H1 (cell line): ENCODE data around the gene GZF1. TPM values are rescaled to one million over a fixed set of nuclear protein-coding genes. Genes with fewer than 3 reads are reported as not detected.

Source experiments
- CTCF ChIA-PET: fragments of 300-600 bp; sonication (Branson Sonifier 250); formaldehyde crosslinking; loops from one replicate; lab custom pipeline; 2021; ENCODE audit not compliant: partially characterized antibody; lab: Charles Lee
- POLR2A ChIA-PET: fragments of 300-600 bp; sonication (Branson Sonifier 250); formaldehyde crosslinking; loops from one replicate; lab custom pipeline; 2021; ENCODE audit warnings: inconsistent platforms; ENCODE audit not compliant: partially characterized antibody; lab: Charles Lee
- DNase-seq, 2 experiments: peaks; one replicate each; pipeline versions ENCODE4 v3.0.0 to v3.0.0-alpha.2; 2010 to 2022; ENCODE audit warnings: low spot score in 2 of 2, low read depth in 1 of 2, mixed read lengths in 1 of 2
- FAIRE-seq: peaks from 2 replicates; lab custom pipeline; 2011; peaks lifted over from hg19 to GRCh38; lab: Jason Lieb, UNC
- H2AFZ ChIP-seq: 2 replicates; pipeline ENCODE4 v1.8.1; 2012; ENCODE audit warnings: low read length, inconsistent platforms
- H2AK5ac ChIP-seq: 2 replicates; pipeline ENCODE4 v1.6.1; 2013; ENCODE audit warnings: low read depth, low read length
- H2BK120ac ChIP-seq: replicated peaks from 2 replicates; pipeline ENCODE3; 2013; ENCODE audit warnings: low read depth, low read length, inconsistent platforms
- H2BK12ac ChIP-seq: 2 replicates; pipeline ENCODE4 v1.6.1; 2013; ENCODE audit warnings: low read depth, low read length
- H2BK15ac ChIP-seq: 2 replicates; pipeline ENCODE4 v1.6.1; 2013; ENCODE audit warnings: low read length
- H2BK20ac ChIP-seq: 2 replicates; pipeline ENCODE4 v1.6.1; 2013; ENCODE audit warnings: low read length
- H2BK5ac ChIP-seq: 2 replicates; pipeline ENCODE4 v1.6.1; 2013; ENCODE audit warnings: low read depth, low read length
- H3K14ac ChIP-seq: 2 replicates; pipeline ENCODE4 v1.6.1; 2013; ENCODE audit warnings: inconsistent platforms; ENCODE audit not compliant: insufficient read length
- H3K18ac ChIP-seq: 2 replicates; pipeline ENCODE4 v1.6.1; 2013; ENCODE audit warnings: low read length; ENCODE audit errors: extremely low read depth
- H3K23ac ChIP-seq: 2 replicates; pipeline ENCODE4 v1.6.1; 2013; ENCODE audit warnings: inconsistent platforms; ENCODE audit not compliant: insufficient read length
- H3K23me2 ChIP-seq: 2 replicates; pipeline ENCODE4 v1.6.1; 2013; ENCODE audit warnings: low read depth, low read length
- H3K27ac ChIP-seq: 2 replicates; pipeline ENCODE4 v1.6.1; 2011; ENCODE audit warnings: low read depth, low read length, inconsistent platforms
- H3K27me3 ChIP-seq, 4 experiments: replicated peaks in 1 of 4; 1 replicate in 1 of 4; 2 replicates in 3 of 4; pipeline versions ENCODE4 v1.6.1 to v1.8.1; 2011 to 2013; ENCODE audit warnings: low read length in 3 of 4, mild to moderate bottlenecking in 3 of 4, inconsistent platforms in 2 of 4, mixed read lengths in 2 of 4, moderate library complexity in 1 of 4; ENCODE audit not compliant: control insufficient read depth in 3 of 4, insufficient read depth in 3 of 4; ENCODE audit errors: extremely low read depth in 1 of 4
- H3K36me3 ChIP-seq, 4 experiments: 2 replicates each; pipeline versions ENCODE4 v1.6.1 to v1.8.1; 2011 to 2013; ENCODE audit warnings: mild to moderate bottlenecking in 4 of 4, low read length in 3 of 4, moderate library complexity in 2 of 4, control low read depth in 1 of 4, inconsistent platforms in 1 of 4; ENCODE audit not compliant: insufficient read depth in 4 of 4, control insufficient read depth in 2 of 4
- H3K4ac ChIP-seq: replicated peaks from 2 replicates; pipeline ENCODE3; 2013; ENCODE audit warnings: low read length, low read depth, mixed read lengths, inconsistent platforms; ENCODE audit not compliant: insufficient read length
- H3K4me1 ChIP-seq, 4 experiments: replicated peaks in 1 of 4; 1 replicate in 1 of 4; 2 replicates in 3 of 4; pipeline versions ENCODE4 v1.6.1 to v1.8.1; 2011 to 2013; ENCODE audit warnings: low read length in 3 of 4, inconsistent platforms in 2 of 4, mixed read lengths in 1 of 4; ENCODE audit not compliant: insufficient read depth in 4 of 4, control insufficient read depth in 3 of 4
- H3K4me2 ChIP-seq, 2 experiments: 2 replicates each; pipeline versions ENCODE4 v1.6.1 to v1.8.1; 2011 to 2013; ENCODE audit warnings: low read depth in 2 of 2, low read length in 2 of 2, control low read depth in 1 of 2, inconsistent platforms in 1 of 2, mild to moderate bottlenecking in 1 of 2; ENCODE audit not compliant: insufficient read depth in 1 of 2
- H3K4me3 ChIP-seq, 4 experiments: fragments of 200-600, 300-600 bp in 1 of 4; sonication (generic), shearing (Covaris generic), sonication (Bioruptor Twin) in 1 of 4; 2 replicates each; pipeline versions ENCODE4 v1.5.1 to v1.8.1; 2011 to 2016; ENCODE audit warnings: low read length in 4 of 4, low read depth in 3 of 4, control low read depth in 2 of 4, inconsistent platforms in 2 of 4, mild to moderate bottlenecking in 2 of 4, mixed read lengths in 1 of 4, moderate library complexity in 1 of 4; ENCODE audit not compliant: insufficient read depth in 2 of 4; ENCODE audit errors: extremely low read depth in 1 of 4
- H3K56ac ChIP-seq: replicated peaks from 2 replicates; pipeline ENCODE3; 2013; ENCODE audit warnings: low read depth, mild to moderate bottlenecking, mixed read lengths, low read length, inconsistent platforms; ENCODE audit not compliant: insufficient read length
- H3K79me1 ChIP-seq: 2 replicates; pipeline ENCODE4 v1.6.1; 2013; ENCODE audit warnings: low read depth, low read length, control low read depth
- H3K79me2 ChIP-seq, 2 experiments: 2 replicates each; pipeline versions ENCODE4 v1.6.1 to v1.8.1; 2012 to 2013; ENCODE audit warnings: low read length in 2 of 2, mild to moderate bottlenecking in 2 of 2, inconsistent platforms in 1 of 2; ENCODE audit not compliant: insufficient read depth in 2 of 2, control insufficient read depth in 1 of 2
- H3K9ac ChIP-seq, 4 experiments: replicated peaks in 1 of 4; 1 replicate in 1 of 4; 2 replicates in 3 of 4; pipeline versions ENCODE4 v1.6.1 to v1.8.1; 2011 to 2013; ENCODE audit warnings: low read depth in 3 of 4, low read length in 3 of 4, control low read depth in 2 of 4, mild to moderate bottlenecking in 2 of 4, moderate library complexity in 2 of 4, inconsistent platforms in 1 of 4; ENCODE audit errors: extremely low read depth in 1 of 4
- H3K9me3 ChIP-seq, 2 experiments: 2 replicates each; pipeline versions ENCODE4 v1.6.1 to v1.8.1; 2012 to 2013; ENCODE audit warnings: mild to moderate bottlenecking in 2 of 2, moderate library complexity in 2 of 2, control low read depth in 1 of 2, inconsistent platforms in 1 of 2, low read depth in 1 of 2, low read length in 1 of 2, mixed read lengths in 1 of 2; ENCODE audit not compliant: insufficient read depth in 2 of 2
- H4K20me1 ChIP-seq, 2 experiments: replicated peaks in 1 of 2; 2 replicates each; pipeline versions ENCODE3 to v1.8.1; 2011 to 2013; ENCODE audit warnings: inconsistent platforms in 2 of 2, low read length in 2 of 2, mild to moderate bottlenecking in 1 of 2; ENCODE audit not compliant: insufficient read depth in 2 of 2, control insufficient read depth in 1 of 2
- H4K5ac ChIP-seq: 2 replicates; pipeline ENCODE4 v1.6.1; 2013; ENCODE audit warnings: low read length, low read depth, mixed read lengths, inconsistent platforms; ENCODE audit not compliant: insufficient read length
- H4K8ac ChIP-seq: 2 replicates; pipeline ENCODE4 v1.8.0; 2013; ENCODE audit warnings: mild to moderate bottlenecking, moderate library complexity, low read length, inconsistent platforms; ENCODE audit not compliant: insufficient read depth; ENCODE audit errors: extremely low read depth
- H4K91ac ChIP-seq: replicated peaks from 2 replicates; pipeline ENCODE3; 2013; ENCODE audit warnings: low read length, mixed read lengths, inconsistent platforms; ENCODE audit not compliant: insufficient read length
- ASH2L ChIP-seq: fragments of 200-600, 300-600 bp; sonication (generic); IDR thresholded peaks from one replicate; pipeline ENCODE4 v1.7.1; 2017; ENCODE audit warnings: low read length
- BCL11A ChIP-seq, 2 experiments: IDR thresholded peaks; one replicate each; pipeline ENCODE4 v1.6.1; 2011; ENCODE audit warnings: low read depth in 2 of 2, low read length in 2 of 2, mild to moderate bottlenecking in 2 of 2
- FOSL1 ChIP-seq: IDR thresholded peaks from 2 replicates; pipeline ENCODE4 v1.6.1; 2011; ENCODE audit warnings: mild to moderate bottlenecking, low read depth, low read length, moderate library complexity; ENCODE audit not compliant: insufficient read depth
- GTF2F1 ChIP-seq: IDR thresholded peaks from 2 replicates; pipeline ENCODE4 v1.6.1; 2012; ENCODE audit warnings: low read depth, low read length, improper control_type of control experiment, borderline replicate concordance
- POU5F1 ChIP-seq: IDR thresholded peaks from 2 replicates; pipeline ENCODE4 v1.6.1; 2011; ENCODE audit warnings: low read depth, mild to moderate bottlenecking, low read length, moderate library complexity
- RBBP5 ChIP-seq: IDR thresholded peaks from 2 replicates; pipeline ENCODE4 v1.7.1; 2012; ENCODE audit warnings: low read depth, mild to moderate bottlenecking, inconsistent platforms, low read length, moderate library complexity, borderline replicate concordance
- RFX5 ChIP-seq: IDR thresholded peaks from 2 replicates; pipeline ENCODE4 v1.6.1; 2011; ENCODE audit warnings: low read depth, low read length, improper control_type of control experiment, borderline replicate concordance
- SIRT6 ChIP-seq: IDR thresholded peaks from one replicate; pipeline ENCODE4 v1.7.1; 2012; ENCODE audit warnings: low read length, inconsistent platforms
- SIX5 ChIP-seq: IDR thresholded peaks from 2 replicates; pipeline ENCODE4 v1.6.1; 2011; ENCODE audit warnings: mild to moderate bottlenecking, low read depth, low read length
- SP1 ChIP-seq: IDR thresholded peaks from 2 replicates; pipeline ENCODE4 v1.6.1; 2011; ENCODE audit warnings: low read depth, low read length
- TBP ChIP-seq: IDR thresholded peaks from 2 replicates; pipeline ENCODE4 v1.6.1; 2011; ENCODE audit warnings: low read depth, low read length, improper control_type of control experiment
- TCF12 ChIP-seq: IDR thresholded peaks from 2 replicates; pipeline ENCODE4 v1.6.1; 2011; ENCODE audit warnings: low read depth, mild to moderate bottlenecking, low read length
- WGBS, 2 experiments: shearing (Covaris generic) in 1 of 2; methylation state at CpG; one replicate each; pipeline versions ENCODE4 v1.1.6 to v1.1.7; 2013 to 2015; ENCODE audit warnings: low lambda C conversion rate in 2 of 2, mixed read lengths in 2 of 2, inconsistent platforms in 1 of 2, low coverage in 1 of 2, missing lambda C conversion rate in 1 of 2; ENCODE audit not compliant: insufficient replicate concordance in 2 of 2, insufficient coverage in 1 of 2, insufficient read length in 1 of 2; ENCODE audit errors: extremely low coverage in 1 of 2, missing lambda C conversion rate in 1 of 2; 5-methylcytosine and 5-hydroxymethylcytosine counted together
- polyA plus RNA-seq, 7 experiments: library from polyadenylated mRNA; depleted of rRNA in 3 of 7; stranded (reverse) in 5 of 7; unstranded in 2 of 7; fragments of >200 nt in 5 of 7; fragments of 200-250 nt in 2 of 7; gene quantifications; 1 replicate in 5 of 7; 2 replicates in 1 of 7; 4 replicates in 1 of 7; pipeline versions ENCODE4 v1.2.1 to v1.2.3, GENCODE V29; 2011 to 2013; ENCODE audit warnings: missing spikeins in 2 of 7, mixed read lengths in 2 of 7
- total RNA-seq: library from RNA; stranded (reverse); fragmentation: NEBNext Ultra II Directional; extraction: Animal tissue kit (Norgen Biotek cat#: 25700); gene quantifications from 2 replicates; pipeline ENCODE4 v1.2.1, GENCODE V29; 2021
- TF ChIP-seq, protein P1 (sequence below): IDR thresholded peaks from 2 replicates; pipeline ENCODE4 v1.6.1; 2012; ENCODE audit warnings: inconsistent platforms

The GZF1 gene
- total and polyA plus RNA-seq, 2 of the 8 experiments (the other 6 are each of a cell fraction or from before 2014, with no cell fraction given): 8.2 to 11.9 TPM

DNA sequence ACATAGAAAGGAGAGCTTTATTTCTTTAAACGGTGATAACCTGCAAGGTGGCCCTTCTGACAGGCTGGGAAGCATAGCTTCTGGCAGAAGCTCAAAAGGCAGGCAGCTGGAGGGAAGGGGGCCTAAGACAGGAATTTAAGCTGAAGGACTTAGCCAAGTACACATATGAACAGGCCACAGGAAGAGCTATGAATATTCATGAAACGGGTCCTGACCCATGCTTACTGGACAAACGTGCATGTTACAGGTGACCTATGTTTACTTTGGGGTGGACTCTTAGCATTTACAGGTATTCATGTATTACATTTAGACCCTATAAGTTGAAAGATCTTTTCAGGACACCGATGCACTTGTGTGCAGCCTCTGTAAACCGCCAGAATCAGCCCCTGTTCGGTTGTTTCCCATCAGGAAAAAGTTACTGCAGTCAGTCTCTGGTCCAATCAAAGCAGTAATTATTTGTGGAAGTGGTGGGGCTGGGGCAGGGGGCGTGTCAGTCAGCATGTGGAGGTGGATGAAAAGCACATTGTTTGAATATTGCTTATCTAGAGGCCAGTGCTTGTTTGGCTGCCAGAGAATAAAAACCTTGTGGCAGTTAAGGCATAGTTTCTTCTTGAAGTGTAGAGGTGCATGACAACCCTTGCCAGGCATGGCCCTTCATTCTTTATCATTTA is 2.9 kb upstream of the GZF1 start:
- Histone ChIP-seq H4K20me1 (peaks cover 8% of the 10 kb centered on the region in 2 experiments), H2AK5ac (no peak overlapping the region), H4K91ac (peak overlapping the region; percentile 6), H3K79me1 (peaks cover 7% of the 10 kb centered on the region; the same call in 1 of the 2 replicates), H3K14ac (no peak overlapping the region), H3K18ac (no peak overlapping the region), H3K4ac (no peak overlapping the region), H4K5ac (no peak overlapping the region), H2AFZ (no peak overlapping the region), H3K9me3 (no peaks in the 10 kb centered on the region), H2BK5ac (no peak overlapping the region), H4K8ac (no peak overlapping the region), H2BK15ac (no peak overlapping the region), H3K4me2 (peak overlapping the region in 1 of 2 experiments; percentile 98; a peak in 1 of 4 replicates), H3K4me3 (no peak overlapping the region), H3K27me3 (no peaks in the 10 kb centered on the region), H3K79me2 (peaks cover 0 to 15% of the 10 kb centered on the region in 2 experiments; a peak in 3 of 4 replicates), H2BK20ac (no peak overlapping the region), H2BK12ac (no peak overlapping the region), H3K4me1 (peaks cover 5 to 16% (median 10%) of the 10 kb centered on the region in 4 experiments; a peak in 6 of 7 replicates), H3K27ac (no peak overlapping the region), H3K9ac (no peak overlapping the region), H3K23me2 (peaks cover 15% of the 10 kb centered on the region; the same call in 1 of the 2 replicates), H2BK120ac (no peak overlapping the region), H3K56ac (no peak overlapping the region), H3K23ac (no peak overlapping the region), H3K36me3 (peaks cover 0 to 8% (median 8%) of the 10 kb centered on the region in 4 experiments; a peak in 6 of 8 replicates)
- FAIRE-seq (no peak), DNase-seq (no peak)
- 79% methylated on average over 7 of the region's 7 CpGs; no CpG with 5 or more reads in 1 of the 2 experiments for WGBS, 2 experiments
- ChIA-PET POLR2A (interaction anchor here (1.3 to 1.6 kb wide), 3 partner anchors 8 to 20 kb away, joined by 3 to 14 read pairs (median 3); partner anchors contain the start of gene NXT1), CTCF (interaction anchor here (1.0 to 4.4 kb wide), 5 partner anchors 16 to 61 kb away, joined by 3 to 15 read pairs (median 4); no protein-coding TSS in a partner anchor)
- no peak for TF ChIP-seq GTF2F1
- TF ChIP-seq ASH2L: no peak
- TF ChIP-seq FOSL1: no peak
- no peak for TF ChIP-seq SIRT6
- no peak for TF ChIP-seq RFX5
- TF ChIP-seq BCL11A (IDR thresholded peaks at IDR 0.05; ENCODE audit: low read depth in 2 of 2, low read length in 2 of 2): no peak
- no peak for TF ChIP-seq TCF12
- no peak for TF ChIP-seq RBBP5
- no peak for TF ChIP-seq POU5F1
- TF ChIP-seq, protein P1, sequence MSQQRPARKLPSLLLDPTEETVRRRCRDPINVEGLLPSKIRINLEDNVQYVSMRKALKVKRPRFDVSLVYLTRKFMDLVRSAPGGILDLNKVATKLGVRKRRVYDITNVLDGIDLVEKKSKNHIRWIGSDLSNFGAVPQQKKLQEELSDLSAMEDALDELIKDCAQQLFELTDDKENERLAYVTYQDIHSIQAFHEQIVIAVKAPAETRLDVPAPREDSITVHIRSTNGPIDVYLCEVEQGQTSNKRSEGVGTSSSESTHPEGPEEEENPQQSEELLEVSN: no peak
- TF ChIP-seq SP1: no peak
- no peak for TF ChIP-seq SIX5
- no peak for TF ChIP-seq TBP
